GM23338 (cell line): ENCODE measurements around the gene SASS6. TPM values are rescaled to one million over a fixed set of nuclear protein-coding genes. Genes with fewer than 3 reads are reported as not detected.

Experiments
- ATAC-seq: fragments of 200-7000 bp; cut with Tn5 transposase; 3 replicates; pipeline ENCODE4 v1.9.1; 2020
- DNase-seq: peaks from one replicate; pipeline ENCODE4 v3.0.0-alpha.2; 2015; ENCODE audit warnings: low spot score
- H2AFZ ChIP-seq: fragments of 200-600 bp; sonication (generic); 2 replicates; pipeline ENCODE4 v1.8.0; 2016; ENCODE audit warnings: antibody characterized with exemption, mild to moderate bottlenecking, moderate library complexity
- H3F3A ChIP-seq: fragments of 200-600 bp; sonication (generic); replicated peaks from 2 replicates; pipeline ENCODE4 v1.8.0; 2017; ENCODE audit warnings: antibody characterized with exemption, mixed run types, low read depth
- H3K27ac ChIP-seq: fragments of 200-600 bp; sonication (generic); 2 replicates; pipeline ENCODE4 v1.6.1; 2016; ENCODE audit warnings: low read depth
- H3K27me3 ChIP-seq: fragments of 200-600 bp; sonication (generic); 2 replicates; pipeline ENCODE4 v1.8.0; 2016; ENCODE audit warnings: mild to moderate bottlenecking, mixed run types, moderate library complexity; ENCODE audit not compliant: insufficient read depth
- H3K36me3 ChIP-seq: fragments of 200-600 bp; sonication (generic); 2 replicates; pipeline ENCODE4 v1.8.0; 2016; ENCODE audit warnings: mild to moderate bottlenecking; ENCODE audit not compliant: insufficient read depth
- H3K4me1 ChIP-seq: fragments of 200-600 bp; sonication (generic); 2 replicates; pipeline ENCODE4 v1.8.0; 2016; ENCODE audit warnings: mild to moderate bottlenecking, moderate library complexity; ENCODE audit not compliant: insufficient read depth
- H3K4me2 ChIP-seq: fragments of 200-600 bp; sonication (generic); 2 replicates; pipeline ENCODE4 v1.7.1; 2017; ENCODE audit warnings: mixed run types
- H3K4me3 ChIP-seq: fragments of 200-600 bp; sonication (generic); 2 replicates; pipeline ENCODE4 v1.6.1; 2016; ENCODE audit warnings: mixed run types
- H3K79me2 ChIP-seq: fragments of 200-600 bp; sonication (generic); replicated peaks from 2 replicates; pipeline ENCODE4 v1.8.0; 2017; ENCODE audit warnings: mild to moderate bottlenecking; ENCODE audit not compliant: insufficient read depth
- H3K9me2 ChIP-seq: fragments of 200-600 bp; sonication (generic); 2 replicates; pipeline ENCODE4 v1.8.0; 2017; ENCODE audit not compliant: insufficient read depth
- H4K20me1 ChIP-seq: fragments of 200-600 bp; sonication (generic); replicated peaks from 2 replicates; pipeline ENCODE4 v1.8.0; 2017; ENCODE audit warnings: mild to moderate bottlenecking; ENCODE audit not compliant: insufficient read depth
- H3K27ac Mint-ChIP-seq: 2 replicates; pipeline ENCODE4 v1.8.0; 2020; ENCODE audit warnings: inconsistent platforms, mild to moderate bottlenecking, moderate library complexity, mixed read lengths
- H3K27me3 Mint-ChIP-seq: 3 replicates; pipeline ENCODE4 v1.8.0; 2022; ENCODE audit warnings: low read depth, mild to moderate bottlenecking, moderate library complexity, mixed read lengths, inconsistent platforms; ENCODE audit not compliant: insufficient read depth, poor library complexity
- H3K36me3 Mint-ChIP-seq: 3 replicates; pipeline ENCODE4 v1.8.0; 2021; ENCODE audit warnings: low read depth, mild to moderate bottlenecking, inconsistent platforms, moderate library complexity, mixed read lengths
- H3K4me1 Mint-ChIP-seq: 3 replicates; pipeline ENCODE4 v1.8.0; 2020; ENCODE audit warnings: mild to moderate bottlenecking, inconsistent platforms, mixed read lengths
- H3K4me3 Mint-ChIP-seq: 3 replicates; pipeline ENCODE4 v1.8.0; 2021; ENCODE audit warnings: moderate library complexity, mild to moderate bottlenecking, inconsistent platforms, mixed read lengths
- H3K9me3 Mint-ChIP-seq: 3 replicates; pipeline ENCODE4 v1.8.0; 2020; ENCODE audit warnings: moderate library complexity, mild to moderate bottlenecking, inconsistent platforms, mixed read lengths
- EZH2 ChIP-seq: fragments of 200-600 bp; sonication (generic); IDR thresholded peaks from one replicate; pipeline ENCODE4 v1.8.0; 2017; ENCODE audit warnings: antibody characterized with exemption, mild to moderate bottlenecking, low read depth; ENCODE audit not compliant: unreplicated experiment
- EZH2phosphoT487 ChIP-seq: fragments of 200-600 bp; sonication (generic); IDR thresholded peaks from one replicate; pipeline ENCODE4 v1.8.1; 2018; ENCODE audit warnings: antibody characterized with exemption; ENCODE audit not compliant: unreplicated experiment
- JUNB ChIP-seq: IDR thresholded peaks from one replicate; pipeline ENCODE4 v1.6.1; 2016; ENCODE audit warnings: antibody characterized with exemption; ENCODE audit not compliant: unreplicated experiment
- POLR2AphosphoS5 ChIP-seq: IDR thresholded peaks from 2 replicates; pipeline ENCODE4 v1.6.1; 2016; ENCODE audit warnings: antibody characterized with exemption, low read depth
- STAT1 ChIP-seq: IDR thresholded peaks from one replicate; pipeline ENCODE4 v1.6.1; 2016; ENCODE audit warnings: antibody characterized with exemption; ENCODE audit not compliant: unreplicated experiment
- ZNF331 ChIP-seq: fragments of 250-450 bp; sonication (Bioruptor Pico); IDR thresholded peaks from 2 replicates; pipeline ENCODE4 v1.5.0; 2020; ENCODE audit warnings: low read depth, mild to moderate bottlenecking, moderate library complexity
- polyA plus RNA-seq: library from polyadenylated mRNA; unstranded; fragments of >200 nt; fragmentation: Nextera tagmentation; extraction: Ambion mirVana; gene quantifications from 2 replicates; pipeline ENCODE4 v1.2.1, GENCODE V29; 2016
- total RNA-seq: library from RNA; depleted of rRNA; stranded (reverse); fragments of >200 nt; shearing (Covaris generic); gene quantifications from 2 replicates; pipeline ENCODE4 v1.2.3, GENCODE V29; 2014
- TF ChIP-seq, protein P1 (sequence below): IDR thresholded peaks from one replicate; pipeline ENCODE4 v1.6.1; 2018; ENCODE audit warnings: antibody characterized with exemption; ENCODE audit not compliant: unreplicated experiment
- TF ChIP-seq, protein P2 (sequence below), 2 experiments: fragments of 200-600 bp in 1 of 2; sonication (generic) in 1 of 2; conservative IDR thresholded peaks; 2 replicates each; pipeline versions ENCODE4 v1.5.1 to v1.6.1; 2016 to 2017; ENCODE audit warnings: antibody characterized with exemption in 2 of 2, low read depth in 2 of 2, mild to moderate bottlenecking in 2 of 2, moderate library complexity in 1 of 2
- TF ChIP-seq, protein P3 (sequence below): IDR thresholded peaks from 2 replicates; pipeline ENCODE4 v1.6.1; 2016; ENCODE audit warnings: antibody characterized with exemption

The SASS6 gene
- total and polyA plus RNA-seq, 2 experiments from 2014 or later = 17.0 to 21.1 TPM

DNA sequence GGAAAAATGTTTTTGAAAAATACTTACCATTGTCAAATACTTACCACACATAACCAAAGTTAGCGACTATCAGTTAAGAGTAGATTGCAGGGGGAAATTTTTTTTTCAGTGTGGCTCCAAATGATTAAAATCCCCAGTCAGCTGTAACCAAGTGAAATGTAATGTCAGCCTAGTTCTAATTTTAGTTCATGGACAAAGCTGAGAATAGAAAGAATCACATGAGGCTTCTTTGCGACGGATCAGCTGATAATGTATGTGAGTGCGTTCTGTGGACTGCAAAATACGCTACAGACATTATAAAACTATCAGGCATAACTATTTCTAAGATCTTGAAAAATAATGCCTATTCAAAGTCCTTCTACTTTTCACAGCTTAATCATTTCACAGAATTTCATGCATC lies 45.4 kb upstream of the SASS6 start, which contains the start of gene LRRC39 (continued):
- TF ChIP-seq, protein P1, sequence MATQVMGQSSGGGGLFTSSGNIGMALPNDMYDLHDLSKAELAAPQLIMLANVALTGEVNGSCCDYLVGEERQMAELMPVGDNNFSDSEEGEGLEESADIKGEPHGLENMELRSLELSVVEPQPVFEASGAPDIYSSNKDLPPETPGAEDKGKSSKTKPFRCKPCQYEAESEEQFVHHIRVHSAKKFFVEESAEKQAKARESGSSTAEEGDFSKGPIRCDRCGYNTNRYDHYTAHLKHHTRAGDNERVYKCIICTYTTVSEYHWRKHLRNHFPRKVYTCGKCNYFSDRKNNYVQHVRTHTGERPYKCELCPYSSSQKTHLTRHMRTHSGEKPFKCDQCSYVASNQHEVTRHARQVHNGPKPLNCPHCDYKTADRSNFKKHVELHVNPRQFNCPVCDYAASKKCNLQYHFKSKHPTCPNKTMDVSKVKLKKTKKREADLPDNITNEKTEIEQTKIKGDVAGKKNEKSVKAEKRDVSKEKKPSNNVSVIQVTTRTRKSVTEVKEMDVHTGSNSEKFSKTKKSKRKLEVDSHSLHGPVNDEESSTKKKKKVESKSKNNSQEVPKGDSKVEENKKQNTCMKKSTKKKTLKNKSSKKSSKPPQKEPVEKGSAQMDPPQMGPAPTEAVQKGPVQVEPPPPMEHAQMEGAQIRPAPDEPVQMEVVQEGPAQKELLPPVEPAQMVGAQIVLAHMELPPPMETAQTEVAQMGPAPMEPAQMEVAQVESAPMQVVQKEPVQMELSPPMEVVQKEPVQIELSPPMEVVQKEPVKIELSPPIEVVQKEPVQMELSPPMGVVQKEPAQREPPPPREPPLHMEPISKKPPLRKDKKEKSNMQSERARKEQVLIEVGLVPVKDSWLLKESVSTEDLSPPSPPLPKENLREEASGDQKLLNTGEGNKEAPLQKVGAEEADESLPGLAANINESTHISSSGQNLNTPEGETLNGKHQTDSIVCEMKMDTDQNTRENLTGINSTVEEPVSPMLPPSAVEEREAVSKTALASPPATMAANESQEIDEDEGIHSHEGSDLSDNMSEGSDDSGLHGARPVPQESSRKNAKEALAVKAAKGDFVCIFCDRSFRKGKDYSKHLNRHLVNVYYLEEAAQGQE = no peak
- TF ChIP-seq POLR2AphosphoS5 (no peak), EZH2 (no peak)

DNA sequence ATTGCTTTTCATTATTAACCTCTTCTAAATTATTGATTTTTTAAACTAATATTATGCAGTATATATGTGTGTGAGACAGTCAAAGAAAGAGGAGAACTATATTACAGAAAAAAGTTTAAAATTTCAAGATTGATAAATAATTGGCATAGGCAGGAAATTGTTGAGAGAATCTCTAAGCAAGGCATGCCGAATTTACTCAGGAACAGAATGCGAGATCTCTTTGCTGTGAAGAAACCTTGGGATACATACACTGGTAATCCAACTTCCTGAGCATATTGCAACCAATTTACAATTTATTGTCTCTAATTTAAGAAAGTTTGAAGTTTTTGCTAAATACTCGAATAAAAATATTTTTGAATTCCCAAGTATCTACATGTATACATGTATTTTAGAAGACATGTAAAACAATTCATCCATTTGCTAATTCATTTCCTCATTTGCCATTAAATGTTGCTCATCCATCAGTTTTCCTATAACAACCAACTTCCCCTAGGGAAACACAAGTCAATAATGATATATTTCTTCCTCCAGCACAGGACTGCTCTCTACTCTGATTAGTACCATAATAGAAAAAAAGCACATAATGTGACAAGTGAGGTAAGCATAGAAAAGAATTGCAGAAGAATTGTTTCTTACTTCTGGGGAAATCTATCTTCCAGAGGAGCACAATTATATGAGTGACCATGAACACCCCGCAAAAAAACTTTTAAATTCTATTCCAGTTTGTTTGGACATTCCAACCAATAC lies 44.7 kb upstream of the SASS6 start:
- no peak overlapping the region for H3K27ac Mint-ChIP-seq
- DNase-seq (no peak), ATAC-seq (no peak)
- Histone ChIP-seq H3K27ac (no peak overlapping the region), H4K20me1 (no peaks in the 10 kb centered on the region), H3K4me2 (no peak overlapping the region), H3K27me3 (no peaks in the 10 kb centered on the region), H3F3A (no peaks in the 10 kb centered on the region), H2AFZ (no peak overlapping the region), H3K4me1 (no peaks in the 10 kb centered on the region), H3K79me2 (no peaks in the 10 kb centered on the region), H3K36me3 (no peaks in the 10 kb centered on the region), H3K9me2 (no peaks in the 10 kb centered on the region), H3K4me3 (no peak overlapping the region)
- H3K4me3 Mint-ChIP-seq = no peak overlapping the region
- H3K9me3 Mint-ChIP-seq = no peaks in the 10 kb centered on the region
- H3K4me1 Mint-ChIP-seq = no peaks in the 10 kb centered on the region
- peaks cover 1% of the 10 kb centered on the region for H3K27me3 Mint-ChIP-seq
- H3K36me3 Mint-ChIP-seq = no peaks in the 10 kb centered on the region
- TF ChIP-seq ZNF331 (CRISPR knock-in tag) = no peak
- TF ChIP-seq POLR2AphosphoS5 = no peak
- TF ChIP-seq, protein P2, sequence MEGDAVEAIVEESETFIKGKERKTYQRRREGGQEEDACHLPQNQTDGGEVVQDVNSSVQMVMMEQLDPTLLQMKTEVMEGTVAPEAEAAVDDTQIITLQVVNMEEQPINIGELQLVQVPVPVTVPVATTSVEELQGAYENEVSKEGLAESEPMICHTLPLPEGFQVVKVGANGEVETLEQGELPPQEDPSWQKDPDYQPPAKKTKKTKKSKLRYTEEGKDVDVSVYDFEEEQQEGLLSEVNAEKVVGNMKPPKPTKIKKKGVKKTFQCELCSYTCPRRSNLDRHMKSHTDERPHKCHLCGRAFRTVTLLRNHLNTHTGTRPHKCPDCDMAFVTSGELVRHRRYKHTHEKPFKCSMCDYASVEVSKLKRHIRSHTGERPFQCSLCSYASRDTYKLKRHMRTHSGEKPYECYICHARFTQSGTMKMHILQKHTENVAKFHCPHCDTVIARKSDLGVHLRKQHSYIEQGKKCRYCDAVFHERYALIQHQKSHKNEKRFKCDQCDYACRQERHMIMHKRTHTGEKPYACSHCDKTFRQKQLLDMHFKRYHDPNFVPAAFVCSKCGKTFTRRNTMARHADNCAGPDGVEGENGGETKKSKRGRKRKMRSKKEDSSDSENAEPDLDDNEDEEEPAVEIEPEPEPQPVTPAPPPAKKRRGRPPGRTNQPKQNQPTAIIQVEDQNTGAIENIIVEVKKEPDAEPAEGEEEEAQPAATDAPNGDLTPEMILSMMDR (conservative IDR thresholded peaks at IDR 0.05; ENCODE audit: low read depth in 2 of 2) = no peak
- no peak for TF ChIP-seq JUNB
- TF ChIP-seq, protein P1 = no peak
- TF ChIP-seq, protein P3, sequence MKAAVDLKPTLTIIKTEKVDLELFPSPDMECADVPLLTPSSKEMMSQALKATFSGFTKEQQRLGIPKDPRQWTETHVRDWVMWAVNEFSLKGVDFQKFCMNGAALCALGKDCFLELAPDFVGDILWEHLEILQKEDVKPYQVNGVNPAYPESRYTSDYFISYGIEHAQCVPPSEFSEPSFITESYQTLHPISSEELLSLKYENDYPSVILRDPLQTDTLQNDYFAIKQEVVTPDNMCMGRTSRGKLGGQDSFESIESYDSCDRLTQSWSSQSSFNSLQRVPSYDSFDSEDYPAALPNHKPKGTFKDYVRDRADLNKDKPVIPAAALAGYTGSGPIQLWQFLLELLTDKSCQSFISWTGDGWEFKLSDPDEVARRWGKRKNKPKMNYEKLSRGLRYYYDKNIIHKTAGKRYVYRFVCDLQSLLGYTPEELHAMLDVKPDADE = no peak
- TF ChIP-seq EZH2phosphoT487 = no peak
- TF ChIP-seq EZH2 = no peak
- no peak for TF ChIP-seq STAT1
